HFF-Myc (cell line): ENCODE results near the gene CTNNA2.
A peak's percentile ranks its signal among the peaks of the same experiment; 100 is the strongest.

ENCODE experiments used
- DNase-seq: peaks from one replicate; pipeline ENCODE4 v3.0.0-alpha.2; 2011; ENCODE audit warnings: low read depth; ENCODE audit errors: extremely low read depth
- H3K4me3 ChIP-seq: replicated peaks from 2 replicates; pipeline ENCODE4 v1.5.1; 2011; ENCODE audit warnings: low read depth, mild to moderate bottlenecking, control low read depth, low read length
- CTCF ChIP-seq: IDR thresholded peaks from 2 replicates; pipeline ENCODE4 v1.5.1; 2012; ENCODE audit warnings: mild to moderate bottlenecking, low read depth, low read length, control low read depth; ENCODE audit errors: missing control alignments

CTNNA2 gene

GRCh38 chr2:79849241-79849640, 336.4 kb downstream of the CTNNA2 start:
- no peak for DNase-seq
- H3K4me3 ChIP-seq, result no peak overlapping the region
- no peak for TF ChIP-seq CTCF

GRCh38 chr2:79849949-79850348, 337.1 kb downstream of the CTNNA2 start:
- TF ChIP-seq CTCF, result no peak
- DNase-seq, result no peak
- no peak overlapping the region for H3K4me3 ChIP-seq

DNA sequence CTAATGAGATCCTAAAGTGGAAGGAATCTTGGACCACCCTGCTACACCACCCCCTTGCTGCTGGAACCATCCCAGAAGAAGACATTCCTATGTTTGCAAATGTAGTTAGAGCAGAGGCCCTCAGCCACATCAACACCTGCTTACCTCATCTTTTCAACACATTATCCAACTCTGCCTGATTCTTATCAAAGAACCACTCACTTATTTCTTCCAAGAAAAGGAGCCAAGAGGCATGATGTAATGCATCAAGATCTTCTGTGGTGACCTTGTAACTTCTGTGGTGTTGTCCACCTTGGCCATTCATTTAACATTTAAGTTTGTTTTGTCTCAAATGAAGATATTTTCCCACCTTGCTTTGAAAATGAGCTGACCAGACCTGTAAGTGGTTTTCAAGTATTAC, 338.1 kb downstream of the CTNNA2 start:
- no peak for DNase-seq
- H3K4me3 ChIP-seq, result no peak overlapping the region
- TF ChIP-seq CTCF, result no peak

GRCh38 chr2:79855264-79856006, 342.6 kb downstream of the CTNNA2 start:
- TF ChIP-seq CTCF, result peak; percentile 10
- DNase-seq, result no peak
- H3K4me3 ChIP-seq, result no peak overlapping the region

- H3K4me3 ChIP-seq, result no peak overlapping the region
- no peak for DNase-seq
- no peak for TF ChIP-seq CTCF
These were observed 345.0 kb downstream of the CTNNA2 start for GRCh38 chr2:79857888-79858287.

DNA sequence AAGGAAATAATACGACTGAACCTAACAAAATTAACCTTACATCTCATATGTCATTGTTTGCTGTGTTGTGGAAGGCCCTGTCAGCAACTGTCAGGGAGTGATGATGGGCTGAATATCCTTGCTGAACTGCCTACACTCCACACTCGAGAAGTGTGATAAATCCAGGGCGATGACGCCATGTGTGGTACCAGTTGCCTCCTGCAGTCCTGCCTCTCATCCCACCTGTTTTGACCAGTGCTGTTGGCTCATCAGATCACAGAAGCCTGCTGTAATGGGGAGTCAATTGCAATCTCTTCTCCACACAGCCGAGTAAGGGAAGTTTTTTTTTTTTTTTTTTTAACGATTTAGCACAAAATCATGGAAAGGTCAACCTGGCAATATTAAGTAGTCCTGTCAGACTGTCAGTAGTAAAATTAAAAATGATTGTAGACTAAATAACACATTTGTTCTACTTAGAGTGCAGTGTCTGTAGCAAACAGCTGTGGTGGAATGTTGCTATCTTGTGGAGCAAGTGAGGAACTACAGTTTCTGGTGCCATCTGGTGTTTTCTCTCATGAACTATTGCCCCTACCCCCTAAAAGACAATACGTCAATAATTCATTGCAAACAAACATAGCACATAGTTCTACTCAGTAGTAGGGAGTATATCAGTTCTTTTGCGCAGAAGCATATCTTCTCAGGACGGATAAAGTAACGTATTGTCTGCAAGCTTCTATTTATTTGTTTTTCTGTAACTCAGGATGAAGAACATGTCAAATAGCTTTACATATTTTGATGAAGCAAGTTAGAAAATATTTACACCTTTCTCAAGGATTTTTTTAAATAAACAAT, 347.6 kb downstream of the CTNNA2 start:
- H3K4me3 ChIP-seq, result no peak overlapping the region
- TF ChIP-seq CTCF, result peak; percentile 35
- DNase-seq, result no peak

DNA sequence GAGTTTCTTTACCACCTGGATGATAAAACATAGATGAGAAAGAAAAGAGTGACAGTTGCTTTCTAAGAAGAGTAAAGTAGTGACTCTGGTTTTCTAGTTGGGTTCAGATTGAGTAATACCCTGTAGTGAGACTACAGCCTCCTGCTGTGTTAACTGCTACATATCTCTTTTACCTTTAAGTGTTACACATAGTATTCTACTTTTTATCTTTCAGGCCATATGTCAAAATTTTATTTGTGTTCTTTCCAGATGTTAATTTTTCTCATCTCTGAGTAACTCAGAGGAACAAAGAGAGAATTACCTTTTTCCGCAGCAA, 348.2 kb downstream of the CTNNA2 start:
- H3K4me3 ChIP-seq, result no peak overlapping the region
- TF ChIP-seq CTCF, result no peak
- no peak for DNase-seq
